Activated CD8-positive, alpha-beta T cell treated with anti-CD3 and anti-CD28 coated beads, Interleukin-2, amount 10 ng/mL, durations not matched to agents 7 days and 5 days (primary cell): ENCODE measurements around the gene LUZP1. TPM values are rescaled to one million over a fixed set of nuclear protein-coding genes. Genes with fewer than 3 reads are reported as not detected.
A peak's percentile ranks its signal among the peaks of the same experiment; 100 is the strongest.

Source experiments
- ATAC-seq: fragments of 150-1000 bp; cut with Tn5 transposase; one replicate; pipeline ENCODE4 v1.10.0; 2021; ENCODE audit warnings: moderate library complexity
- CTCF ChIA-PET: fragments of 350-600 bp; sonication (Branson Sonifier 250); formaldehyde crosslinking; loops from one replicate; lab custom pipeline; 2021; ENCODE audit warnings: antibody characterized with exemption; lab: Charles Lee
- POLR2A ChIA-PET: fragments of 350-600 bp; sonication (Branson Sonifier 250); formaldehyde crosslinking; loops from one replicate; lab custom pipeline; 2021; ENCODE audit warnings: antibody characterized with exemption; lab: Charles Lee
- DNase-seq: peaks from one replicate; pipeline ENCODE4 v3.0.0-alpha.2; 2020
- H3K27ac Mint-ChIP-seq: one replicate; pipeline ENCODE4 v1.8.0; 2021; ENCODE audit warnings: mild to moderate bottlenecking, mixed read lengths
- H3K27me3 Mint-ChIP-seq: one replicate; pipeline ENCODE4 v1.8.0; 2021; ENCODE audit warnings: low read depth, mixed read lengths
- H3K36me3 Mint-ChIP-seq: one replicate; pipeline ENCODE4 v1.8.0; 2021; ENCODE audit warnings: low read depth, mixed read lengths
- H3K4me1 Mint-ChIP-seq: one replicate; pipeline ENCODE4 v1.8.0; 2021; ENCODE audit warnings: low read depth, mixed read lengths
- H3K4me3 Mint-ChIP-seq: one replicate; pipeline ENCODE4 v1.8.0; 2021; ENCODE audit warnings: mild to moderate bottlenecking, mixed read lengths
- H3K9me3 Mint-ChIP-seq: one replicate; pipeline ENCODE4 v1.8.0; 2022; ENCODE audit warnings: mixed read lengths; ENCODE audit not compliant: insufficient read depth
- total RNA-seq, 2 experiments: library from RNA; stranded (reverse); gene quantifications; one replicate each; pipeline ENCODE4 v1.2.3, GENCODE V29; 2021

LUZP1 gene
- total RNA-seq, 2 experiments from 2014 or later, result 15.2 to 16.0 TPM

- H3K27me3 Mint-ChIP-seq, result peaks cover 21% of the 10 kb centered on the region
- POLR2A ChIA-PET, result interaction anchor here (0.6 to 2.9 kb wide), 5 partner anchors 18 to 92 kb away, joined by 3 to 19 read pairs (median 4); no protein-coding TSS in a partner anchor
Observed at GRCh38 chr1:23185381-23185780, 16.7 kb upstream of the LUZP1 start.

GRCh38 chr1:23184212-23184934, 15.7 kb upstream of the LUZP1 start:
- POLR2A ChIA-PET, result interaction anchor here (0.6 to 2.9 kb wide), 5 partner anchors 17 to 668 kb away, joined by 3 to 19 read pairs (median 4); no protein-coding TSS in a partner anchor
- Mint-ChIP-seq H3K9me3 (no peaks in the 10 kb centered on the region), H3K4me3 (peak overlapping the region; percentile 32), H3K36me3 (no peaks in the 10 kb centered on the region), H3K4me1 (peaks cover 5% of the 10 kb centered on the region), H3K27ac (no peak overlapping the region), H3K27me3 (peaks cover 28% of the 10 kb centered on the region)
- CTCF ChIA-PET, result interaction anchor here (0.6 to 12.6 kb wide), 62 partner anchors 10 to 237 kb away, joined by 3 to 735 read pairs (median 5); partner anchors contain the start of genes HNRNPR and LUZP1
- DNase-seq (peak; percentile 47), ATAC-seq (no peak)

More at GRCh38 chr1:23185381-23185780, 16.7 kb upstream of the LUZP1 start:
- Mint-ChIP-seq H3K4me1 (peaks cover 5% of the 10 kb centered on the region), H3K36me3 (no peaks in the 10 kb centered on the region), H3K4me3 (no peak overlapping the region), H3K9me3 (no peaks in the 10 kb centered on the region), H3K27ac (no peak overlapping the region)
- DNase-seq, result no peak
- ATAC-seq, result no peak
- CTCF ChIA-PET, result interaction anchor here (0.8 to 12.6 kb wide), 42 partner anchors 11 to 238 kb away, joined by 3 to 735 read pairs (median 8); partner anchors contain the start of gene LUZP1

DNA sequence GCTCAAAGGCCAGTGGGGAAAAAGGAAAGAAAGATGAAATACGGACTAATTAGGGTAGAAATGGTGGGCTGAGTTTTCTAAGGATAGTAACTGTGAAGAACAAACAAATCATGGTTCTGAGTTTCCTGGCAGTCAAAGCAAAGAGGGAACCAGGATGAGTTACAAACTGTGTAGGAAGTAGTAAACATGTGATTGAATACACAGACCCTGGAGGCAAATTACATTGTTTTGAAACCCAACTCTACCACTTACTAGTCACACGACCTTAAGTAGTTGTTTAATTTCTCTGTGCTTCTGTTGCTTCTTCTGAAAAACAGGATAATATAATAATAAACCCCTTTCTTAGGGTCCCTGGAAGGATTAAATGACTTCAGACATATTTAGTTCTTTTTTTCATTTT, 11.2 kb upstream of the LUZP1 start:
- ChIA-PET POLR2A (no interaction called here), CTCF (interaction anchor here (1.2 to 12.6 kb wide), 2 partner anchors 12 to 82 kb away, joined by 4 to 735 read pairs; no protein-coding TSS in a partner anchor)
- no peak for ATAC-seq
- Mint-ChIP-seq H3K4me1 (peaks cover 17% of the 10 kb centered on the region), H3K9me3 (no peaks in the 10 kb centered on the region), H3K36me3 (no peaks in the 10 kb centered on the region), H3K27me3 (peaks cover 48% of the 10 kb centered on the region), H3K27ac (no peak overlapping the region), H3K4me3 (no peak overlapping the region)
- no peak for DNase-seq

- ChIA-PET CTCF (interaction anchor here (0.7 to 12.6 kb wide), 3 partner anchors 55 to 81 kb away, joined by 3 to 735 read pairs (median 3); no protein-coding TSS in a partner anchor), POLR2A (no interaction called here)
- no peak for ATAC-seq
- H3K4me1 Mint-ChIP-seq, result peaks cover 23% of the 10 kb centered on the region
- no peaks in the 10 kb centered on the region for H3K9me3 Mint-ChIP-seq
- peaks cover 45% of the 10 kb centered on the region for H3K27me3 Mint-ChIP-seq
- H3K36me3 Mint-ChIP-seq, result no peaks in the 10 kb centered on the region
- H3K4me3 Mint-ChIP-seq, result no peak overlapping the region
- no peak for DNase-seq
- no peak overlapping the region for H3K27ac Mint-ChIP-seq
Observed at GRCh38 chr1:23178950-23179349, 10.3 kb upstream of the LUZP1 start.

DNA sequence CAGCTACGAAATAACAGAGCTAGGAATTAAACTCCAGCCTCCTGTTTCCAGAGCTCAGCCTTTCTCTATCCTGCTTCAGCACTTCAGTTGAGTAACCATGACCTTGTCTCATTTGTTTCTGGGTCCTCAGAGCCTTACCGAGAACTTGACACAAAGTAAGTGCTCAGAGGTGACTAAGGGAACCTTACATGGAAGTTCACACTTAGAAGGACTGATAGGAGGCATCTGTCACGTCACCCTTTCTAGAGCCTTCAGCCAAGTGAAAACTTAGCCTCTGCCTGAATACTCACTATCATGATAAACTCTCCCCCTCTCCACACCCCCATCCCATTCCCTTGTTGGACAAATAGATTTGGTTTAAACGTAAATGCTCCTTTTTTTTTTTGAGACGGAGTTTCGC, 9.8 kb upstream of the LUZP1 start:
- Mint-ChIP-seq H3K4me1 (peaks cover 21% of the 10 kb centered on the region), H3K27me3 (peaks cover 41% of the 10 kb centered on the region), H3K27ac (no peak overlapping the region), H3K9me3 (no peaks in the 10 kb centered on the region), H3K36me3 (no peaks in the 10 kb centered on the region), H3K4me3 (peak overlapping the region; percentile 7)
- no peak for DNase-seq
- ATAC-seq, result no peak
- ChIA-PET CTCF (interaction anchor here (0.7 to 12.6 kb wide), 5 partner anchors 31 to 80 kb away, joined by 3 to 735 read pairs (median 4); no protein-coding TSS in a partner anchor), POLR2A (no interaction called here)

DNA sequence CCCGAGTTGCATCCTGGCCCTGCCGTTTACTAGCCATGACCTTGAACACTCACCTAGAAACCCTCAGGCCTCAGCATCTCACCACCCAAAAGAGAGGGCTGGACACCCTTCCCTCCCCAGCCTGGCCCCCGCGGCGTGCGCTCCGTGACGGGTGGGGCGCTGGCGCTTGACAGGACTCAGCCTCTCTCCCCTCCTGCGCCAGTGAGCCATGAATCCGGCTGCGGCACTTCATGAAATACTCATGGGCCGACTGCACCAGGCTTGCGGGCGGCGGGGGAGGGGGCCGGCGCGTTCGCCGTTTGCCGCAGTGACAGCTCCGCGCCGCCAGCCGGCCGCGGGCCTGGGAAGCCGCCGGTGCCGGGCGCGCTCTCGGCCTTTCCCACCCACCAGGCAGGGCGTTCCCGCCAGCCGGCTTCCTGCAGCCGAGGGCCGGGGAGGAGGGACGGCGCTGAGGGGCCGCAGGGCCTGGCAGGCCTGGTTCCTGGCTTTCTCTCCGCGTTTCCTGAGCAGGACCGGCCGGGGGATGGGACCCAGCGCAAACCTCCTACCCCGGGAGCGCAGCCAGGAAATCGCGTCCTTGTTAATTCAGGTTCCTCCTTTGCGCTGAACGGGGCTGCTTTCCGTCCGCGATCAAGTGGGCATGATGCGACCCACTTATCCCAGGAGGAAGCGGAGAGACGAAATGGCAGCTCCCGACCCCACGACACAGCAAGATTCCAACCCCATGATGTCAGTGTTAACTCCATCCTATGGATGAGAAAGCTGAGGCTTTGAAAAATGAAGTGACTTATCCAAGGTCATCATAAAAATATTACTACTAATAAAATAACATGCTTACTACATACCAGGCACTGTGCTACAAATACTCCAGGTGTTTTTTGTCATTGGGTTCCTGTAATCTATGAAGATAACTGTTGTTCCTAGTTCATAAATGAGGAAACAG, 9.1 kb upstream of the LUZP1 start:
- Mint-ChIP-seq H3K27me3 (peaks cover 36% of the 10 kb centered on the region), H3K27ac (no peak overlapping the region), H3K4me3 (peak overlapping the region; percentile 59), H3K4me1 (peaks cover 21% of the 10 kb centered on the region), H3K9me3 (no peaks in the 10 kb centered on the region), H3K36me3 (no peaks in the 10 kb centered on the region)
- DNase-seq (peak; percentile 59), ATAC-seq (peak; percentile 83)
- ChIA-PET CTCF (interaction anchor here (0.7 to 12.6 kb wide), 7 partner anchors 10 to 112 kb away, joined by 3 to 735 read pairs (median 4); no protein-coding TSS in a partner anchor), POLR2A (no interaction called here)

GRCh38 chr1:23177031-23177430, 8.4 kb upstream of the LUZP1 start:
- Mint-ChIP-seq H3K36me3 (no peaks in the 10 kb centered on the region), H3K9me3 (no peaks in the 10 kb centered on the region), H3K4me1 (peaks cover 21% of the 10 kb centered on the region), H3K27ac (no peak overlapping the region), H3K27me3 (peaks cover 32% of the 10 kb centered on the region), H3K4me3 (peak overlapping the region; percentile 59)
- DNase-seq (no peak), ATAC-seq (no peak)
- CTCF ChIA-PET, result interaction anchor here (0.7 to 12.6 kb wide), 7 partner anchors 7 to 112 kb away, joined by 3 to 735 read pairs (median 5); no protein-coding TSS in a partner anchor
- POLR2A ChIA-PET, result no interaction called here

GRCh38 chr1:23174426-23175110, 5.9 kb upstream of the LUZP1 start:
- Mint-ChIP-seq H3K27ac (no peak overlapping the region), H3K36me3 (no peaks in the 10 kb centered on the region), H3K4me1 (peaks cover 26% of the 10 kb centered on the region), H3K4me3 (no peak overlapping the region), H3K9me3 (no peaks in the 10 kb centered on the region), H3K27me3 (peaks cover 25% of the 10 kb centered on the region)
- ATAC-seq (no peak), DNase-seq (no peak)
- ChIA-PET CTCF (interaction anchor here (0.9 to 5.0 kb wide), 4 partner anchors 9 to 75 kb away, joined by 3 to 38 read pairs (median 22); no protein-coding TSS in a partner anchor), POLR2A (no interaction called here)

GRCh38 chr1:23171181-23171755, 2.6 kb upstream of the LUZP1 start:
- no peak overlapping the region for H3K4me3 Mint-ChIP-seq
- H3K36me3 Mint-ChIP-seq, result no peaks in the 10 kb centered on the region
- no peaks in the 10 kb centered on the region for H3K9me3 Mint-ChIP-seq
- H3K4me1 Mint-ChIP-seq, result peaks cover 31% of the 10 kb centered on the region
- no peak for DNase-seq
- H3K27ac Mint-ChIP-seq, result no peak overlapping the region
- no peak for ATAC-seq
- peaks cover 8% of the 10 kb centered on the region for H3K27me3 Mint-ChIP-seq
- POLR2A ChIA-PET, result no interaction called here
- CTCF ChIA-PET, result interaction anchor here (0.6 to 5.0 kb wide), 4 partner anchors 11 to 154 kb away, joined by 3 to 37 read pairs (median 6); no protein-coding TSS in a partner anchor

DNA sequence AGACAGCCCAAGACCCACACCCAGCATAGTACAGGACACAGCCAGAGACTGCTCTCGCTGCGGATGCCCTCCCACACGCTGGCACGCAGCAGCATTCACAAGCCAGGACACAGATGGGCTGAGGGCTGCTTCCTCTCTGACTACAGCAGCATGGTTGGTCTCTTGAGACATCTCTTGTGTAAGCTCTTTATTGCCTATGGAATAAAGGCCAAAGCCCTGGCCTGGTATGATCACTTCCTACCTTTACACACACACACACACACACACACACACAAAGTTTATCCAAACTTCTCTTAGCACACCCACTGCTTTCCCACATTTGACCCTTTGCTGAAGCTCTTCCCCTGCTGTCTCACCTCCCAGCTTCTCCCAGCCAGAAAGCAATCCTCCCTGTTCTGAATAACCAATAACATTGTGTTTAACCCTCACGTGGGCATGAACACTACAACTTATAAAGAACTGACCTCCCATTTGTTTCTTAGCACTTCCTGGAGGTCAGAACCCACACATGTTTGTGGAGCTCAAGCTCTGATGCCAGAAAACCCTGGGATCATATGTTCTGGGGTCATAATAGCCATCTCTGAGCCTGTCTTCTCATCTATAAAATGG, 1.2 kb upstream of the LUZP1 start:
- DNase-seq (peak; percentile 28), ATAC-seq (no peak)
- Mint-ChIP-seq H3K4me3 (no peak overlapping the region), H3K4me1 (peaks cover 31% of the 10 kb centered on the region), H3K27ac (no peak overlapping the region), H3K27me3 (peaks cover 7% of the 10 kb centered on the region), H3K9me3 (no peaks in the 10 kb centered on the region), H3K36me3 (no peaks in the 10 kb centered on the region)
- POLR2A ChIA-PET, result interaction anchor here (0.6 to 0.7 kb wide), 2 partner anchors 20 to 66 kb away, joined by 3 to 4 read pairs; no protein-coding TSS in a partner anchor
- CTCF ChIA-PET, result interaction anchor here (2.1 kb wide), 2 partner anchors 15 to 71 kb away, joined by 10 to 21 read pairs; no protein-coding TSS in a partner anchor
